HG03159 (cell line): ENCODE measurements around the gene MMRN1.

ENCODE experiments used
- ATAC-seq: cut with Tn5 transposase; IDR thresholded peaks from one replicate; pipeline ENCODE4 v1.9.1; 2021; ENCODE audit warnings: mild to moderate bottlenecking, moderate library complexity; ENCODE audit not compliant: unreplicated experiment

The MMRN1 gene

DNA sequence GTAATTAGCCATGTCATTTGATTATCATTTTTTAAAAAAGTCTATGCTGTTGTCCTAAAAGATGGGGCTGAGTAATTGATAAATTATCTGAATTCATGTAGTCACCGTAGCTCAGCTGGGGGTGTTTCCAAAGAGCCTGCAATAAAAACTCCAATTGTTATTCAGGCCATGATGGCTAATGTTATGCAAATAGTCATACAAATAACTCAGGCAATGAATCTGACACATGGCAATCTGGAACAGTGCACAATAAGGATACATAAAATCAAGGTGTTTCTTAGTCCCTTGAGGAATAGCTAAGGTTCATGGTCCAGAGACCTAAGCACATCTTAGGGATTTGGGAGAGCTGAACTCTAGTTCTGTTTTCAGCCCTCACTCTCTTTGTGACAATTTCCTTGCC, 15.2 kb downstream of the MMRN1 start:
- ATAC-seq, result no peak

DNA sequence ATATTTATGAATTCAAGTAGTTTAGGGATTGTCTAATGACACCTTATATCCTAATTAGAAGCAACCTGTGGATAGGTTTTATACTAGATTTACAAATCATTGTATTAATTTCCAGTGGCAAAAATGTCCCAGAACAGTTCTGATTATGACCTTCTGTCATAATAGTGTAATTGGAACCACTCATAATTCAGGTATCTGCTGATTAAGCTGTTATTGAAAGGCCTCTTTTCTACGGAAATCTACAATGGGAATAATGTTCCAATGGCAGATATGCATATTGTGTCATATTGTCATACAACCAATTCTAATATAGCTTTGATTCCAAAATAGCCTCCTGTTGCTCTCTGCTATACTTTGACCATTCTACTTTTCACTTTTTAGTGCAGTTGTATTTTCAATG, 19.0 kb downstream of the MMRN1 start:
- ATAC-seq, result no peak

DNA sequence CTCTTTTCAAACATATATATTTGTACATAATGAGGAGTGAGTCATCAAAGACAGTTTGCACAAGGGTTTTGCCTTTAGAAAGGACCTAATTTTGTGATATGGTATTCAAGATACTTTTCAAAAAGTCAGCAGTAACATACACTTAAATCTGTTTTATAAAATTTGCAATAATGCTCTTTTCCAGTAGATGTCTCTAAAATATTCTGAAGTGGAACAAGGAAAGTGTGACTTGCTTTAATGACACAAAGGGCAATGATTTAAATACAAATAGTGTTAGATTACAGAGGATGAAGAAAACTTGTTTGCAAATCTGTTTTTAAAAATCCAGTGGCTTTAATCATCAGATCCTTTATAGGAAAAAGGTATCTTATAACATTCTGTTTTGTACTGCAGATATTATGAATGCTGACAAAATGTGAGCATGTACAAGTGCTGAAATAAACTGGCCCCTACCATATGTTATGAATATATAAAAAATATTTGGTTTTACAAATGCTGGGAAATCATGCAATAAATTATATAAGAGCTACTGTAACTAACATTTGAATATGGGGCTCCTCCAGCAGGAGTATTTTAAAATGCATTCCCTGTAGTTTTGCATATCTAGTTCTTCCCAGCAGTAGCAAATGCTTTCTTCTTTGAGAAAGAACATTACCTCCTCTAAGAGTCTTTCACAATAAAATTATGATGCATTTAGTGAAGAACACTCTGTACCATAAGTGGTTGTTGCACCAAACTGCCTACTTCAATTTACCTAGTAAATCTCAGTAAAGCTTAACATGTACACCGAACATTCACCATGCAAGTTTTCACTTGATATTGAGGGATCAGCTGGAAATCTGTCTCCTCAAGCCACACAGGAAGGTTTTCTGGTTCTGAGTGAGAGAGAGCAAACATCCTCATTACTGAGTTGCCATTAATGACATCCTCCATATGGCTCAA, 20.2 kb downstream of the MMRN1 start:
- ATAC-seq, result no peak

DNA sequence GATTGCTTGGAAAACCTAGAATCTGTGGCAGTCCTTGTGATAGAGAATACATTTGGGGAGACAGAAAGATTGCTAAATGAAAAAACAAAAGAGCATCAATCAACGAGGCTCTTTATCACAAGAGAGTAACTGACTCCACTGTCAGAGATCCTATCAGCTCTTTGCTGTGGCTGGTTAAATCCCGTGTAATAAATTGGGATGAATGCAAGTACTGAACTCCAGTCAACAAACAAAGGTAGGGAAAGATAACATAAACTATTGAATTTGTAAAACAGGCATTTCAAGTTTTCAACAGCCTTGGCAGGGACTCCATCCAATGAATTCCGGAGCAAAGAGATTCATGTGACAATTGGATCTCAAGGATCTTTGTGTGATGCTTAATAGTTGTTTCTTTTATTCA, 21.3 kb downstream of the MMRN1 start:
- no peak for ATAC-seq

DNA sequence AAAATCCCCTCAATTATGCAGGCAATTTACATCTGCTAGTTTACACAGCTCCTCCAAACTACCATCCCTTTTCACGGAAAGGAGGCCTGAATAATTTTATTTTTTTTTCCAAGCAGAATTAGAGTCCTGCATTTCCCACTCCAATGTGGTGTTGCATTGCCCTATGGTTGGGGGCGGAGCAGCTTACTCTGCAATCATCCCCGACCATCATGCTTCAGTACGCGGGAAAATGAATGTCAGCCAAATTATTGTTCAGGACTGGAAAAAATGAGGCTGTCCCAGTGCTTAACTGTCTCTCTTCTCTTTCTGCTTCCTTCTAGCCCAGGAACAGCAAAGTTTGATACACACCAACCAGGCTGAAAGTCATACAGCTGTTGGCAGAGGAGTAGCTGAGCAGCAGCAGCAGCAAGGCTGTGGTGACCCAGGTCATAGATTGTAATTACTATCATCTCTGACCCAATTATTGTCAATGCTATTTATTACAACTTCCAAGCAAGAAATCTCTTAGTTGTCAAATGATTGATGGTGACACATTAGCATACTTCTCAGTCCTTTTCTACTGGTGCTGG, 28.3 kb downstream of the MMRN1 start:
- ATAC-seq, result no peak

DNA sequence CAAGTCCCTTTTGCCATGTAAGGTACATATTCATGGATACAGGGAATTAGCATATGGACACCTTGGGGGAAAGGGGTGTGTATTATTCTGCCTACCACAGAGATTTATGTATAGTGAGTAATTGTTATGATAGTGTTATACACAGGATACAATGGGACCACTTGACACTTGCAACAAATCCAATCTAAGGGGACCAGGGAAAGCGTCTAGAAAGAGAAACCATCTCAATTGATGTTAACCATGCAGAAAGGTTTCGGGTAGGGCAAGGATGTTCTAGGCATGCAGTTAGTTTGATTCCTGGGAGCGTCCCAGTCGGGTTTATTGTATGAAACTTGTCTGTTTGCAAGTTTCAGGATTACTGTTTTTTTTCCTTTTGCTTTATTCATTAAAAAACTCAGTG, 34.2 kb downstream of the MMRN1 start:
- no peak for ATAC-seq

DNA sequence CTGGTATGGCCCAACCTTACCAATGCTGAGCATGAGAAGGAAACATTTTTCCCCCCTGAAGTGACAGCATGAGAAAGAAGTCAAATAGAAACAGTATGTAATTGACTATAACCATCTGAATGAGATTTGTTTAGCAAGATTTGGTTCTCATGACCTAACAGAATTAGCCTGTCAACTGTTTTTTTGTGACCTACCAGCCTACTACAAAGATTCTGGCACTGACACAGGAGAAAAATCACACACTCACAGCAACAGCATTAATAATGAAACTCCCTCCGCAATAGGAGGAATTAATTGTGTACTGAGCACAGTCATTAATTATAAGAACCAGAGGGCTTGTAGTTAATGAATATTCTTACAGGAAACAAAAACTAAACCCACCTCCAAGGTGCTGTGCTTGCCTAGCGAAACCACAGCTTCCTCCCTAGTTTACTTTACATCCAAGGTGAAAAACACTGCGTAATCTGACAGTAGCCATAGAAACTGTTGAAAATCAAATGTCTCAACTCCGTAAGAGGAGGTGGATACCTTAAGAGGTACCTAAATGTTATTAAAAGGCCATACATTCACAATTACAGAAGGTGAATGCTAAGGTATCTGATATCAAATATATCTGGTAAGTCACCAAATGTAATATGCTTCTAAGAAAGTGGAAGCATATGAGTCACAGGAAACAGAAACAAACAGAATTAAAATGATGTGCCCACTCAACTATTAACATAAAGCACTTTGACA, 34.9 kb downstream of the MMRN1 start:
- ATAC-seq, result peak; percentile 93

DNA sequence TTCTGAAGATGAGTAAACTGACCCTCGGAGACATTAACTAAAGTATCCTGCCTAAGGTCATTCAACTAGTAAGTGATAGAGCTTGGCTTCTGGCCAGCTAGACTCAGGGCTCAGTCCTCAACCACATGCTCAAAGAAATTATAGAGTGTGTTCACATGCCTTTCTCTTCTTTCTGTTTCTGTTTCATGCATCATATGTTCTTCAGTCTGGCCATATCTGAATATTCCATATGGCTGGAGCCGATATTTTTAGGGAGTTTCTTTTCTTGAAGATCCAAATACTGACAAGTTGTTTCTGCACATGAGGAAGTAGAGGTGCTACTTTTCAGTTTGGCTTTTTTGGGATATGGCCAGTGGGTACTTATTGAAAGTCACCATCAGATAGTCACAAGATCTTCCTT, 44.9 kb downstream of the MMRN1 start:
- no peak for ATAC-seq

DNA sequence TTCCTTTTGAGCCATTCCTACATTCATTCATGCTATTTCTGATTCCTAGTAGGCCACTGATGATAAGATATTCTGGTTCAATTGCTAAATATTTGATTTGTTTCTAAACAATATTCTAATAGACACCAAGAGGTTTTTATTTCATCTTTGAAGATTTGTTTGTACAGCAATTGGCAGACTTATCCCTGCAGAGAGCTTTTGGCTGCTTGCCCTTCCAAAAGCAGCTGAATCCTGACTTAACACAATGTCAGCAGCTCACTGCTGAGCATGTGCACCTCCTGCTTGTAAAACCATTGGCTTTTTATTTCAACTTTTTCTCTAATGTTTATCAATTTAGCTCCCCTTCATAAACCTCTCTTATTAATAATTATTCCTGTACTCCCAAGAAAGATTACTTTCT, 45.3 kb downstream of the MMRN1 start:
- ATAC-seq, result no peak

DNA sequence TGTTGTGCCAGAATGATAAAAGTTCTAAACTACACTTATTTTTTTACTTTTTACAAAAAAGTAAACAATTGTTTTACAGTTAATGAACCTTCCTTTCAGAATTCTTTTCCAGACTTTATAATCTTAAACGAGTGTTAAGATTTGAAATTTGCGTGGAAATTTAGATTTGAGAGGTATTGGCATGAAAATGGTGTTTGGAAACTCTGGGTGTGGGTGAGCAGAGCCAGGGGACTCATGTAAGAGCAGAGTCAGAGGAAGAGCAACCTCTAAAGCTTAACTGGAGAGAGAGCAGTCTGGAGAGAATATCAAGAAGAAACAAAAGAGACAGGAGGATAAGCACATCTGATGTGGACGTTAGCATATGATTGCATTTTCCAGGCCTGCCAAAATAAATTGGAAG, 48.2 kb downstream of the MMRN1 start:
- no peak for ATAC-seq

DNA sequence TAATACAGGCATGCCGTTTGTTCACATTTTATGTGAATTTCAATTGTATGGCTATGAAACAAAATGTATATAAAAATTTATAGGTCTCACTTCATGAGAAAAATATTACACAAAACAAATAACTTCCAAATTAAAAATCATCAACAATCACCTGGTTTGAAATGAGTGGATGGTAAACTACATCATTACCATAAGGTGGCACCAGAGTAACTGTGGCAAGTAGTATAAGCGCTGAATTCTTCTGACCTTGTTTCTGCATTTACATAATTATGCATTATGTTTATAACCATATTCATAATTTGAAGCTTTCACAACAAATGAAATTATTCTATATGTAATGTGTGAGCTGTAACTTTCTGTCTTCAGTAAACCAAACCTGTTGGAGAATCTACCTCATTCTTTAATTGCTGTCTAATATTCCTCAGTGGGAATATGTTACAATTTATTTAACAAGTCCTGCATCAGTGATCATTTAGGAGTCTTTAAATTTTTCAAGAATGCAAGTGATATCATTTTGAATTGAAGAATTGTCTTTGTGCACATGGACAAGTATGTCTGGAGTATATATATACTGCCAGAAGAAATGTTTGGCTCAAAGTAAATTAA, 55.2 kb downstream of the MMRN1 start:
- ATAC-seq, result no peak

DNA sequence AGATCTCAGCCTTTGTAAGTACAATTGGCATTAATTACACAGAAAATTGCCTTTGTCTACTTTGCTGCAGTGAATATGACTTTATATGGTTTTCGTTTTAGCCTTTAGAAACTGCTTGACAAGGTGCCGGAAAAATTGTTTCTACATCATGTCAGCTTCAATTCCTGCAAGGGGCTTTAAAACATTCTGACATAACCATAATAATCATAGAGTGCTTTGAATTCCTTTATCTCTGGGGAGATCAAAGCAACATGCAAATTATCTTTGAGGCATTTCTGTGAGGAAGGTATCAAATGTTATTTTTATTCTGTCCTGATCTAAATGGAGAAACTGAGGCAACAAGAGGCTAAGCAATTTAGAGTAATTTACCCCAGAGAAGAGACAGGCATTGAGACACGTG, 57.8 kb downstream of the MMRN1 start:
- ATAC-seq, result no peak

DNA sequence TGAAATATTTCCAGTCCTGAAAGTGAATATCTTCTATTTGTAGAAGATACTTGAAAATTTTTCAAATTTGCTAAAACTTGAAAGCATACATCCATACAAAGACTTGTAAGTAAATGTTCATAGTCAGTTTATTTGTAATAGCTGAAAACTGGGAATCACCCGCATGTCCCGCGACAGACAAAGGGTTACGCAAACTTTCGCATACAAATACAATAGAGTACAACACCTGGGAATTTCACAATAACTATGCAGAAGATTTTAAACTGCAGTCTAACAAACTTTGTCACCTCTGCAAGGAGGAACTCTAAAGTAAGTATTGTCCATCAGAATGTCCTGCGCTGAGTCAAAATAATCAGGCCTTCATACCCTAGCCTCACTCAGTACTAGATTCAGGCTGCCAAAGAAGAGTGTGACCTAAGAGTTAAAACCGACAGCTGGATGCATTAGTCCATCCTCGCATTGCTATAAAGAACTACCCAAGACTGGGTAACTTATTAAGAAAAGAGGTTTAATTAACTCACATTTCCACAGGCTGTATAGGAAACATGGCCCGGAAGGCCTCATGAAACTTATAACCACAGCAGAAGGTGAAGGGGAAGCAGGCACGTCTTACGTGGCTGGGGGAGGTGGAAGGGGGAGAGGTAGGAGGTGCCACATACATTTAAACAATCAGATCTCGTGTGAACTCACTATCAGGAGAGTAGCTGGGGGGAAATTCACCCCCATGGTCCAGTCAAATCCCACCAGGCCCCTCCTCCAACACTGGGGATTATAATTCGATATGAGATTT, 60.4 kb downstream of the MMRN1 start:
- ATAC-seq, result no peak

DNA sequence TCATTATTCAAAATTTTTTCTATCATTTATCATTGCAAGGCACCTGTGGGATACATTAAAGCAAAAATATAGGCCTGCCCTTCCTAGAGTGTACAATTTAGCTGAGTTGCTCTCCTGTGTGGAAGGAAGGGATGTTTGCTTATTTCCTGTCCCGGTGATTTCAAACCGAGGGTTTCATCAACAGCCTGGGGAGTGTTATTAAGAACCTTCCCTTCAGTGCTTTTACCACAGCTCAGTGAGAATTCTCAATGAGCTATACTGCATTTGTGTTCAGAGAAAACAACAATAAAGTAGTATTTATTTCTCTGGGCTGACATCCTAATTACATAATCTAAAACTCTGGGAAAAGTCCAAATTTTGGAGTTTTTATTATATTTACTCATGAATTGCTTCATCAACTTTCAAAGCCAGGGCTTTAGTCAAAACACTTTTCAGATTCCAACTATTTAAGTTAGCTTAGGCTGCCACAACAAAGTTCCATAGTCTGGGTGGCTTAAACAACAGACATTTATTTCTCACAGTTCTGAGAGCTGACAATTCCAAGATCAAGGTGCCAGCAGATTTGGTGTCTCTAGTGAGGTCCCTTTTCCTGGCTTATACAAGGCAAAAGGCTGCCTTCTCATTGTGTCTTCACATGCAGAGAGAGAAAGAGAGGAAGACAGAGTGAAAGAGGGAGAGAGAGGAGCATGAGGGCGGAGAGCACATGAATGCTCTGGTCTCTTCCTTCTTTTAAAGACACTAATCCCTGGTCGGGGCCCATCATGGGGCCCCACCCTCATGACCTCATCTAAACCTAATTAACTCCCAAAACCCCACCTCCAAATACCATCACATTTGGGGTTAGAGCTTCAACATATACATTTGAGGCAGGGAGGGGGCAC, 62.6 kb downstream of the MMRN1 start:
- ATAC-seq, result no peak

DNA sequence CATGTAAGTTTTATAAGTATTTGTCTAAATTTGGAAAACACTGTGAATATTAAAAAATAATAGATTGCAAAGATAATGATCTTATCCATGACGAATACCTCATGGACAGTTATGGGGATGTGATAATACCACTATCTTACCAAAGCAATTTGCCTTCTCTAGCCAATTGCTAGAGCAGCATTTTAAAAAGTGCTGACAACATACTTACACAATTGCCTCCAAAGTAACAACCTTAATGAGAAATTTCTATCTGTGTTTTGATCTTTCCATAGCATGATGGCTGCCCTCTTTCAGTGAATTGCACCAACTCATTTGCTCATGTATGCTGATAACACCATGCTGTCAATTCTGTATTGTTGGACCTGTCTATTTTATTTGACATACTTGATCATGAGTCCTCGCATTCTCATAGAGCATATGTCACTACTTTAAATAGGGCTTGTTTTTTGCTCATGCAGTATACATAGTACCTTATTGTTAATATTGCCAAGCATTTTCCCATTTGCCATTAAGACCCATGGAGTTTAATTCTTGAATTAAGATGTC, 87.2 kb downstream of the MMRN1 start:
- no peak for ATAC-seq

DNA sequence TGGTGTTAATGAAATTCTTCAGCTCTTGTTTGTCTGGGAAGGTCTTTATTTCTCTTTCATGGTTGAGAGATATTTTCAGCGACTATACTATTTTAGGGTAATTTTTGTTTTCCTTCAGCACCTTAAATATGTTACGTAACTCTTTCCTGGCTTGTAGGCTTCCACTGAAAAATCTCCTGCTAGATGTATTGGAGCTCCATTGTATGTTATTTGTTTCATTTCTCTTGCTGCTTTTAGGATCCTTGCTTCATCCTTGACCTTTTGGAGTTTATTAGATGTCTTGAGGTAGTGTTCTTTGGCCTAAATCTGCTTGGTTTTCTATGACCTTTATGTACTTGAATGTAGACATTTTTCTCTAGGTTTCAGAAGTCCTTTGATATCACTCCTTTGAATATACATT, 93.6 kb downstream of the MMRN1 start:
- no peak for ATAC-seq

DNA sequence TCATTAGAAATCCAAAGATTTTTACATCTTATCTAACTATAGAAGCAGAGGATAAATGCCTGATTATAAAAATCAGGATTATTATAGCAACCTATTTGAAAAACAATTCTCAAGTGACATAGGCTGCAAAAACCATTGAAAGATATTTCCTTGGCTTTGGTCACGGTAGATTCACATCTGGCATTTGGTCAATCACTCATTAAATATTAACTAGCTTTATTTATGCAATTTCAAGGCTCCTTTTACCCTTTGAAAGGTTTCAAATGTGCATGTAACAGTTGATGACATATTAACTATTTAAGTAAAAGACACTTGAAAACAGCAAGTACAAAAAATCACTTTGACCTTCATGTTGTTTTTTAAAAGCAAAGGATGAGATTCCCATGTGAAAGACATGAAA, 98.1 kb downstream of the MMRN1 start:
- ATAC-seq, result no peak

DNA sequence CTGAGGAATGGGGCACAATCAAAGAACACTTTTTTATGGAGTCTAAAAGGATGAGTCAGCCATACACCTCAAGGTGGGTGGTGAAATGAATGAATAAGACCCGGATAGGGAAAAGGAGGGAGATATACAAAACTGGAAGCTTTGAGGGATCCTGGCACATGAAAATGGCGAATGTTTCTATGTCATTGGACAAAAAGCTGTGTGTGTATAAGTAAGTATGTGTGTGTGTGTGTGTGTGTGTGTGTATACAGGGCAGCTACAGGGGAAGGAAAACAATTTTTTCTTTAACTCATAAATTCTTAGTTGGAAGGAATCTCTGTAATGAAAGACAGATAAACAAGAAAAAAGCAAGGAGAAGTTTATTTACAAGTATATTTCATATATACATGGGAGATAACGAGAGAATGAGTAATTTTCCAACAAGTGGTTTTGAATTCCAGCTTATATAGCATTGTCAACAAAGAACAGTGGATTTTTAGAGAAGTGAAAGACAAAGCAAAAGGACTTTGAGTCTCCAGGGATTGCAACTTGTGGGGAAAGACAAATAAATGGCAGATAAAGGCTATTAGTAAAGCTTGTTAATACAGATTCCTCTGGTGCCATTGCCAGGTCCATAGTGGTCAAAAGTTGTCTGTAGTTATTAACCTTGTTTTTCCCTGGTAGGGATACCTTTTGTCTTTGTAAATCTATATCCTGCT, 99.7 kb downstream of the MMRN1 start:
- ATAC-seq, result no peak

DNA sequence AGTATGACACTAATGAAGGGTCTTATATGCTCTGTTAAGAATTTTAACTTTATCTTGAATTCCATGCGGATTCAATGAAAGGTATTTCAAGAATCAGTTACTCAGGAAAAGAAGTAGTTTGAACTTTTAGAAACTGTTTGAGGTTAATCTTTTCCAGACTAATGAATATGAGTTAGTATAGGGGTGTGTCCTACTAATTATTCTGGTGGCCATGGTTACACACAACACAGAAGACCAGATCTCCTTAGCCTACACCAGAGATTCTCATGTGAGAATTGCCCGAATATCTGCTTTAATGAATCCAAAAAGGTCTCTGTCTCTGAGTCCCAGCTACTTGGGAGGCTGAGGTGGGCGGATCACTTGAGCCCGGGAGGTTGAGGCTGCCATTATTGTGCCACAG, 100.4 kb downstream of the MMRN1 start:
- no peak for ATAC-seq
